ENCODE data around the gene MDGA2. TPM values are rescaled to one million over a fixed set of nuclear protein-coding genes. Genes with fewer than 3 reads are reported as not detected.

Gene MDGA2
- total RNA-seq (ENCODE audit: unreplicated experiment), result 8.1 TPM
- long read RNA-seq, partial matches to known transcripts, result 1 of 1 reads
- long read RNA-seq, other reads (novel, unspliced or antisense), result 0 of 1 reads

GRCh38 chr14:47675466-47676314 is at the start of gene MDGA2:
Gene MDGA2 (minus strand): TSS chr14:47675605.
- Mint-ChIP-seq H3K27me3 (ENCODE audit: unreplicated experiment) (peaks cover 18% of the 10 kb centered on the region), H3K36me3 (ENCODE audit: low read depth, unreplicated experiment) (peaks cover 3% of the 10 kb centered on the region), H3K4me3 (ENCODE audit: unreplicated experiment) (peak within 1 kb of the TSS; percentile 95), H3K9me3 (ENCODE audit: unreplicated experiment) (no peaks in the 10 kb centered on the region), H3K27ac (ENCODE audit: unreplicated experiment) (peak within 1 kb of the TSS; percentile 86), H3K4me1 (ENCODE audit: unreplicated experiment) (peaks cover 28% of the 10 kb centered on the region)
- TF ChIP-seq, protein P1, sequence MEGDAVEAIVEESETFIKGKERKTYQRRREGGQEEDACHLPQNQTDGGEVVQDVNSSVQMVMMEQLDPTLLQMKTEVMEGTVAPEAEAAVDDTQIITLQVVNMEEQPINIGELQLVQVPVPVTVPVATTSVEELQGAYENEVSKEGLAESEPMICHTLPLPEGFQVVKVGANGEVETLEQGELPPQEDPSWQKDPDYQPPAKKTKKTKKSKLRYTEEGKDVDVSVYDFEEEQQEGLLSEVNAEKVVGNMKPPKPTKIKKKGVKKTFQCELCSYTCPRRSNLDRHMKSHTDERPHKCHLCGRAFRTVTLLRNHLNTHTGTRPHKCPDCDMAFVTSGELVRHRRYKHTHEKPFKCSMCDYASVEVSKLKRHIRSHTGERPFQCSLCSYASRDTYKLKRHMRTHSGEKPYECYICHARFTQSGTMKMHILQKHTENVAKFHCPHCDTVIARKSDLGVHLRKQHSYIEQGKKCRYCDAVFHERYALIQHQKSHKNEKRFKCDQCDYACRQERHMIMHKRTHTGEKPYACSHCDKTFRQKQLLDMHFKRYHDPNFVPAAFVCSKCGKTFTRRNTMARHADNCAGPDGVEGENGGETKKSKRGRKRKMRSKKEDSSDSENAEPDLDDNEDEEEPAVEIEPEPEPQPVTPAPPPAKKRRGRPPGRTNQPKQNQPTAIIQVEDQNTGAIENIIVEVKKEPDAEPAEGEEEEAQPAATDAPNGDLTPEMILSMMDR (IDR thresholded peaks at IDR 0.05; ENCODE audit: unreplicated experiment), result no peak
- peak; percentile 57 for DNase-seq (ENCODE audit: low spot score)

- Mint-ChIP-seq H3K36me3 (ENCODE audit: low read depth, unreplicated experiment) (no peaks in the 10 kb centered on the region), H3K27me3 (ENCODE audit: unreplicated experiment) (no peaks in the 10 kb centered on the region), H3K4me3 (ENCODE audit: unreplicated experiment) (no peak overlapping the region), H3K27ac (ENCODE audit: unreplicated experiment) (no peak overlapping the region), H3K4me1 (ENCODE audit: unreplicated experiment) (no peaks in the 10 kb centered on the region), H3K9me3 (ENCODE audit: unreplicated experiment) (no peaks in the 10 kb centered on the region)
- TF ChIP-seq, protein P1 (IDR thresholded peaks at IDR 0.05; ENCODE audit: unreplicated experiment), result no peak
- no peak for DNase-seq (ENCODE audit: low spot score)
Measured at GRCh38 chr14:47722929-47723693, 47.7 kb upstream of the MDGA2 start.

DNA sequence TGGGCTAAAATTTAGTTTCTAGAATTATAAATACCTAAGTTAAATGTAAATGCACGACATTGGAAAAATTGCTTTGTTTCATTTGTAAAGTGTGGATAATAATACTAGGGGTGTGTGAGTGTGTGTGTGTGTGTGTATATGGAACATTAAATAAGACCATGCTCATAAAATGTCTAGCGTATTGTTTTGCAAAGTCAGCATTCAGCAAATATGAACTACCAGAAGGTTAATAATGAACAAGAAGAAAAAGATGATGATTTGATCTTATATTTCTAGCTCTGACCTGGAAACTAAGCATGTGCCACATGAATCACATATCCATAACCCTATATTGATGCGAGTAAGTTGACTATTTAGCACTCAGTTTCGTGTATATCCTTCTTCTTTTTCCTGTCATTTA is 44.9 kb upstream of the MDGA2 start:
- no peaks in the 10 kb centered on the region for H3K9me3 Mint-ChIP-seq (ENCODE audit: unreplicated experiment)

DNA sequence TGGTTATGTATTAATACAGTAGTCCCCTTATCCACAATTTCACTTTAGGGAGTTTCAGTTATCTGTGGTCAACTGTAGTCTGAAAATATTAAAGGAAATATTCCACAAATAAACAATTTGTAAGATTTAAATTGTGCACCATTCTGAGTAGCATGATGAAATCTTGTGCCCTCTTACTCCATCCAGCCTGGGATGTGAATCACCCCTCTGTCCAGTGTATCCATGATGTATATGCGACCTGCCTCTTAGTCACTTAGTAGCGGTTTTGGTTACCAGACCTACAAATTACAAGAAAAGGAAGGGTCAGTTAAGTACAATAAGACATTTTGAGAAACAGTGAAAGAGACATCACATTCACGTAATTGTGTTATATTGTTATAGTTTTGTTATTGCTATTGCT is 39.9 kb upstream of the MDGA2 start:
- no peaks in the 10 kb centered on the region for H3K4me1 Mint-ChIP-seq (ENCODE audit: unreplicated experiment)
- H3K27ac Mint-ChIP-seq (ENCODE audit: unreplicated experiment), result no peak overlapping the region
- TF ChIP-seq, protein P1 (IDR thresholded peaks at IDR 0.05; ENCODE audit: unreplicated experiment), result no peak
- H3K9me3 Mint-ChIP-seq (ENCODE audit: unreplicated experiment), result no peaks in the 10 kb centered on the region
- no peak overlapping the region for H3K4me3 Mint-ChIP-seq (ENCODE audit: unreplicated experiment)
- DNase-seq (ENCODE audit: low spot score), result no peak
- peaks cover 4% of the 10 kb centered on the region for H3K27me3 Mint-ChIP-seq (ENCODE audit: unreplicated experiment)
- no peaks in the 10 kb centered on the region for H3K36me3 Mint-ChIP-seq (ENCODE audit: low read depth, unreplicated experiment)

More for the DNA sequence above, 44.9 kb upstream of the MDGA2 start:
- TF ChIP-seq, protein P1 (IDR thresholded peaks at IDR 0.05; ENCODE audit: unreplicated experiment), result no peak
- H3K4me1 Mint-ChIP-seq (ENCODE audit: unreplicated experiment), result no peaks in the 10 kb centered on the region
- no peaks in the 10 kb centered on the region for H3K36me3 Mint-ChIP-seq (ENCODE audit: low read depth, unreplicated experiment)
- H3K27ac Mint-ChIP-seq (ENCODE audit: unreplicated experiment), result no peak overlapping the region
- peaks cover 4% of the 10 kb centered on the region for H3K27me3 Mint-ChIP-seq (ENCODE audit: unreplicated experiment)
- H3K4me3 Mint-ChIP-seq (ENCODE audit: unreplicated experiment), result no peak overlapping the region
- no peak for DNase-seq (ENCODE audit: low spot score)

Measured in endothelial cell (in vitro differentiated cells).